ENCODE measurements around the gene SCN4B. TPM values are rescaled to one million over a fixed set of nuclear protein-coding genes. Genes with fewer than 3 reads are reported as not detected.

The SCN4B gene
- total and polyA plus RNA-seq, 12 donors: 0.17 to 16.9 (median 4.6) TPM

- Histone ChIP-seq H3K27me3 (no peaks in the 10 kb centered on the region), H3K4me3 (no peak overlapping the region), H3K4me1 (replicated peaks in 1 of 2) (peaks cover 0 to 31% of the 10 kb centered on the region in 2 donors), H3K27ac (peak overlapping the region in 3 of 5 donors; percentile 17 to 74 (median 52)), H3K9me3 (replicated peaks in 1 of 3) (no peaks in the 10 kb centered on the region), H3K36me3 (replicated peaks in 1 of 2) (no peaks in the 10 kb centered on the region)
- intact Hi-C loops (cut with DNase I): no loop called here
- 33 to 54% (median 36%) methylated on average over 4 of the region's 4 CpGs for WGBS, 4 donors
- DNase-seq: peak; percentile 18 to 83 (median 61)
- no peak for TF ChIP-seq POLR2A (IDR thresholded peaks at IDR 0.05)
- TF ChIP-seq, protein P1, sequence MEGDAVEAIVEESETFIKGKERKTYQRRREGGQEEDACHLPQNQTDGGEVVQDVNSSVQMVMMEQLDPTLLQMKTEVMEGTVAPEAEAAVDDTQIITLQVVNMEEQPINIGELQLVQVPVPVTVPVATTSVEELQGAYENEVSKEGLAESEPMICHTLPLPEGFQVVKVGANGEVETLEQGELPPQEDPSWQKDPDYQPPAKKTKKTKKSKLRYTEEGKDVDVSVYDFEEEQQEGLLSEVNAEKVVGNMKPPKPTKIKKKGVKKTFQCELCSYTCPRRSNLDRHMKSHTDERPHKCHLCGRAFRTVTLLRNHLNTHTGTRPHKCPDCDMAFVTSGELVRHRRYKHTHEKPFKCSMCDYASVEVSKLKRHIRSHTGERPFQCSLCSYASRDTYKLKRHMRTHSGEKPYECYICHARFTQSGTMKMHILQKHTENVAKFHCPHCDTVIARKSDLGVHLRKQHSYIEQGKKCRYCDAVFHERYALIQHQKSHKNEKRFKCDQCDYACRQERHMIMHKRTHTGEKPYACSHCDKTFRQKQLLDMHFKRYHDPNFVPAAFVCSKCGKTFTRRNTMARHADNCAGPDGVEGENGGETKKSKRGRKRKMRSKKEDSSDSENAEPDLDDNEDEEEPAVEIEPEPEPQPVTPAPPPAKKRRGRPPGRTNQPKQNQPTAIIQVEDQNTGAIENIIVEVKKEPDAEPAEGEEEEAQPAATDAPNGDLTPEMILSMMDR (IDR thresholded peaks at IDR 0.05): no peak
Measured at GRCh38 chr11:118088531-118088930, 64.1 kb downstream of the SCN4B start.

- peak overlapping the region in 2 of 5 donors; percentile 50 to 52 for H3K27ac ChIP-seq
- 78 to 83% (median 82%) methylated on average over 6 of the region's 6 CpGs for WGBS, 4 donors
- H3K27me3 ChIP-seq: no peaks in the 10 kb centered on the region
- TF ChIP-seq, protein P1 (IDR thresholded peaks at IDR 0.05): no peak
- TF ChIP-seq POLR2A (IDR thresholded peaks at IDR 0.05): no peak
- no peaks in the 10 kb centered on the region for H3K36me3 ChIP-seq (replicated peaks in 1 of 2)
- intact Hi-C loops (cut with DNase I): no loop called here
- peaks cover under 1 to 37% of the 10 kb centered on the region in 2 donors for H3K4me1 ChIP-seq (replicated peaks in 1 of 2)
- no peaks in the 10 kb centered on the region for H3K9me3 ChIP-seq (replicated peaks in 1 of 3)
- no peak overlapping the region for H3K4me3 ChIP-seq
- no peak for DNase-seq
Measured at GRCh38 chr11:118087931-118088330, 64.7 kb downstream of the SCN4B start.

DNA sequence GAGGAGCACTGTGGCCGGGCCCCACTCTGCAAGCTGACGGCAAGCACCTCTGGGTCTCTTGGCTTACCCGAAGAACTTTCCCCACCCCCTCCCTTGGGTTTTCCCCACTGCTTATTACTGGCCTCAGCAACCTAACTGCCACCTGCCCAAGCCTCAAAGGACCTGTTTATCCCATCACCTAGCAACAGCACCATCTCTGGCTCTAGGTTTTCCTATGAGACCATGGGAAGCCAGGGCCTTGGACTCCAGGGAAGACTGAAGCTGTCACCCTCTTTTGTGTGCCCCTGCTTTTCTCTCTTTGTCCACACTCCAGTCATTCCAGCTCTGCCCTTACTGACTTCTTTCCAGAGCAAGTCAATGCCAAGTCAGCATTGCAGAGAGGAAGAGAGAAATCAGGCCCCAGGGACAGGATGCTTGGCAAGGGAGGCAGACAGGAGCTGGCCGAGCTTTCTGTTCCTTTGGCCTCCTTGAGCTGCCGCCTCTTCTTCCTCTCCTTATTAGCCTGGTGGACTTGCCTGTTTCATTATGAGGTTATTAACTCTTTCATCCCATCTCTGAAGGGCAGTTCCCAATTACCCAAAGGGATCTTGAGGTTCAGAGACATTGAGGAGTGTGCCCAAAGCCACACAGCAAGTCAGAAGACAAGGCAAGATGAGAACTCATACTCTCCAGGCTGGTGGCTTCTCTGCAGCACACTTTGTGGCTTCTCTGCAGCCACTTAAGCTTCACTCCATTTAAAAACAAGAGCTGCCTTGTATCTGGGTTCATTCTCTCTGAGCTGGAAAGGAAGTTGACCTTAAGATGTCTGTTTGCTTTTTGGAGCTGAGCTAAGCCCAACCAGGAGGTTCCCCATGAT is 65.5 kb downstream of the SCN4B start, which contains the start of gene SMIM35:
TSS of gene SMIM35 (minus strand) at position 51 of the 856 bp plus-strand sequence. CDS start 206 bp downstream, outside the sequence.
- H3K4me1 ChIP-seq (replicated peaks in 1 of 2): peaks cover 4 to 41% of the 10 kb centered on the region in 2 donors
- DNase-seq: peak in 5 of 7 donors; percentile 20 to 62 (median 26)
- no peaks in the 10 kb centered on the region for H3K27me3 ChIP-seq
- H3K4me3 ChIP-seq: no peak within 1 kb of the TSS
- intact Hi-C loops (cut with DNase I): no loop called here
- peak within 1 kb of the TSS in 3 of 5 donors; percentile 30 to 52 (median 50) for H3K27ac ChIP-seq
- H3K36me3 ChIP-seq (replicated peaks in 1 of 2): no peaks in the 10 kb centered on the region
- 51 to 74% (median 64%) methylated on average over 3 to 5 of the region's 5 CpGs for WGBS, 4 donors
- TF ChIP-seq, protein P1 (IDR thresholded peaks at IDR 0.05): no peak
- TF ChIP-seq POLR2A (IDR thresholded peaks at IDR 0.05): no peak
- H3K9me3 ChIP-seq (replicated peaks in 1 of 3): no peaks in the 10 kb centered on the region

- DNase-seq: no peak
- Histone ChIP-seq H3K9me3 (replicated peaks in 1 of 3) (no peaks in the 10 kb centered on the region), H3K4me3 (no peak overlapping the region), H3K27ac (peak overlapping the region in 1 of 5 donors; percentile 47), H3K27me3 (no peaks in the 10 kb centered on the region), H3K36me3 (replicated peaks in 1 of 2) (no peaks in the 10 kb centered on the region), H3K4me1 (replicated peaks in 1 of 2) (peaks cover 4 to 41% of the 10 kb centered on the region in 2 donors)
- intact Hi-C loops (cut with DNase I): no loop called here
- no peak for TF ChIP-seq POLR2A (IDR thresholded peaks at IDR 0.05)
- TF ChIP-seq, protein P1 (IDR thresholded peaks at IDR 0.05): no peak
Measured at GRCh38 chr11:118084656-118085055, 68.0 kb downstream of the SCN4B start.
